Stimulated activated naive CD4-positive, alpha-beta T cell (primary cell): ENCODE data around the gene ANKRD11.
A peak's percentile ranks its signal among the peaks of the same experiment; 100 is the strongest.
"Not testable (repeated sequence)": the region's sequence is repeated elsewhere in the genome, so short reads cannot be mapped to it uniquely, and the experiment has no call there.

ENCODE experiments used
- DNase-seq, 6 experiments: peaks; one replicate each; lab custom pipeline; 2025; lab: John Stamatoyannopoulos, UW

The ANKRD11 gene

DNA sequence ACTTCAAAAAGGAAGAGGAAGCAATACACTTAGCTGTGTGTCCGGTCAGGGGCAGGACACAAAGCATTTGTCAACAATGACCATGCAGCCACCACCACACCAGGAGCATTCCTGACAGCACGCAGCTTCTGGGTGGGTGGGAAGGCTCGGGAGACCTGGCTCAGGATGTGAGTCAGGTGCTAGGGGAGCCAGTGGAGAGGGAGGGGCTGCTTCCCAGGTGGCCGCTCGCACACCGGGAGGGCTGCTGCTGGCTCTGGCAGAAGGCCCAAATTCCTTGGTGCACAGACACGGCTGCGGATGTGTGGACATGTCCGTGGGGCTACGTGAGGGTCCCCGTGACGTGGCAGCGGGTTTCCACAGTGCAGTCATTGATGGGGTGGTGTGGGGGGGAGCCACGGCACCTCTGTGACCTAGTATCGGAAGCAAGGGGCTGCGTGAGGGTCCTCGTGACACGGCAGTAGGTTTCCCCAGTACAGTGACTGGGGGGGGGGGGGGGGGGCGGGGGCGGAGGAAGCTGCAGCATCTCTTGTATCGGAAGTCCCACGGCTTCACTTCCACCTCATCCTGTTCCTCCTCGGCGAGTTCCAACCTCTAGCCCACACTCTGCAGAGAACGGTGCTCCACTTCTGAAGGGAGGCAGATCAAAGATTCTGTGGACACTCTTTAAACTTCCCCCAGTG lies 160.0 kb downstream of the ANKRD11 start:
- DNase-seq, result peak; percentile 31 to 55 (median 49)

- DNase-seq, result not testable (repeated sequence)
Measured at GRCh38 chr16:89329830-89330176, 160.6 kb downstream of the ANKRD11 start.

DNA sequence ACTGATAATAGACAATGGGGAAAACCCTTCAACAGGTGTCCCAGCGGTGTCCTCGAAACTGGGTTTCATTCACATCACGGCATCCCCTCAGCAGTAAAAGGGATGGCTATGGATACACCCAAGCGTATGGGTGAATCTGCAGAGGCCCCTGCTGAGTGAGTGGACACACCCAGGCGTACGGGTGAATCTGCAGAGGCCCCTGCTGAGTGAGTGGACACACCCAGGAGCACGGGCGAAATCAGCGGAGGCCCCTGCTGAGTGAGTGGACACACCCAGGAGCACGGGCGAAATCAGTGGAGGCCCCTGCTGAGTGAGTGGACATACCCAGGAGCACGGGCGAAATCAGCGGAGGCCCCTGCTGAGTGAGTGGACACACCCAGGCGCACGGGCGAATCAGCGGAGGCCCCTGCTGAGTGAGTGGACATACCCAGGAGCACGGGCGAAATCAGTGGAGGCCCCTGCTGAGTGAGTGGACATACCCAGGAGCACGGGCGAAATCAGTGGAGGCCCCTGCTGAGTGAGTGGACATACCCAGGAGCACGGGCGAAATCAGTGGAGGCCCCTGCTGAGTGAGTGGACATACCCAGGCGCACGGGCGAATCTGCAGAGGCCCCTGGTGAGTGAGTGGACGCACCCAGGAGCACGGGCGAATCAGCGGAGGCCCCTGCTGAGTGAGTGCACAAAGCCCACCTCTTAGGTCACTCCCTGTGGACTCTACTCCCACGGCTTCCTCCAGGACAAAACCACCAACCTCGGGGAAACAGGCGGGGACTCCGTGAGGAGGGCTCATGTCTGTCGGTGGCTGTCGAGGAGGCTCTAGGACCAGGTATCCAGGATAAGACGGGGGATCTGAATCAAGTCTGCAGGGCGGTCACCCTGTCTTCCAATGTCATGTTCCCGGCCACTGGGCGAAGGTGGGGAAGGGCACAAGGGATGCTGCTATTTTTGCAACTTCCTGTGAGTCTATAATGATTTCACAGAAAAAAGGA lies 161.7 kb downstream of the ANKRD11 start:
- not testable (repeated sequence) for DNase-seq

GRCh38 chr16:89326721-89327120 lies 163.6 kb downstream of the ANKRD11 start:
- no peak for DNase-seq

DNA sequence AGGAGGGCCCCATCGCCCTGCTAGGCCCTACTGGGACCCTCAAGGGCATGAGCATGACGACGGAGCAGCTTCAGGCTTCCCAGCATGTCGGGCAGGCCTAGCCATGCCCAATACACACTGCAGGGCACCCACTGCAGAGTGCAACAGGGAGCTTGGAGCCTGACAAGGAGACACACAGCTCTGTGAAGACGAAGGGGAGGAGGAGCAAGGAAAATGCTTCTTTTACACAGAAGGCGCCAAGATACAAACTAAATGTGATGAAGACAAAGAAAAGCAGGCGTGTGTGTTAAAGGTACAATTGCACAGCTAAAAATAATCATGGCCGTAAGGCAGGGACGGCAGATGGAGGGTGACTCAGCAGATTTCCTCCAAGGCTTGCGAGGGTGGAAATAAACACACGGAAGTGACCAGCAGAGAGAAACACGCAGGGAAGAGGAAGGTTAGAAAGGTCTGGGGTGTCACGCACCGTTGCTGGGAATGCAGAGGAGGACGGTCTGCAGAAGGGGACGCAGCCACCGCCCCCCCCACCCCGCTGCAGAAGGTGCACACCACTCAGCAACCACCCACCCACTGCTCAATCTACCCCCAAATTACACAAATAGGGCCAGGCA lies 164.4 kb downstream of the ANKRD11 start:
- no peak for DNase-seq

GRCh38 chr16:89324056-89325010 lies 166.0 kb downstream of the ANKRD11 start:
- no peak for DNase-seq

GRCh38 chr16:89323120-89323960 lies 167.0 kb downstream of the ANKRD11 start:
- no peak for DNase-seq

- no peak for DNase-seq
Measured at GRCh38 chr16:89322321-89323119, 167.8 kb downstream of the ANKRD11 start.

DNA sequence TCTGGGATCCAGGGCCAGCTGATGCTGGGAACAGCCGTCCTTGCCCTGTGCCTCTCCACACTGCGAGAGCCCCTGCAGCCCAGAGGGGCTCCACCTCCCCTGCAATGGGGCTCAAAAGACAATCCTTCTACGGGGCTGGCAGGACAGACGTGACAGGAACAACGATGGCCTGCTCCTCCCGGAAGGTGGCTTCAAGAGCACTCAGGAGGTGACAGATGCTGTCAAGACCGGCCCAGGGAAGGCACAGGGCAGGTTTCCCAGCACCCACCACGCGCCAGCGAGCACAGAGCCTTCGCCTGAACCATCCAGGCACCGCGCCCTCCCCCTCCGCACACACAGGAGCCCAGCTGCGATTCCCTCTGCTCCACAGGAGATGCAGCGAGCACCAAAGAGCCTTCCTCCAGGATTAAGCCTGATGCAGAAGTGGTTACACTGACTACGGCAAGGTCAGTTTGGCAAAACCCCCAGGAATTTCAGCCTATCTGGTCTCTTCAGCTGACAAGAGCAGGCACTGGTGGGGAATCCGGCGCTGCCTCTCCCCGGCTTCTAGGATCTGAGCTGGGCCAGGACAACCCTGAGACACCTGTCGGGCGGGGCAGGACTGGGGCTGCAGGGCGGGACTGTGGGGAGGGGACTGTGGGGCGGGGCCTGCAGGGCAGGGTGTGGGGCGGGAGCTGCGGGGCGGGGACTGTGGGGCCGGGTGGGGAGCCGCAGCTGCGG lies 169.4 kb downstream of the ANKRD11 start:
- no peak for DNase-seq

DNA sequence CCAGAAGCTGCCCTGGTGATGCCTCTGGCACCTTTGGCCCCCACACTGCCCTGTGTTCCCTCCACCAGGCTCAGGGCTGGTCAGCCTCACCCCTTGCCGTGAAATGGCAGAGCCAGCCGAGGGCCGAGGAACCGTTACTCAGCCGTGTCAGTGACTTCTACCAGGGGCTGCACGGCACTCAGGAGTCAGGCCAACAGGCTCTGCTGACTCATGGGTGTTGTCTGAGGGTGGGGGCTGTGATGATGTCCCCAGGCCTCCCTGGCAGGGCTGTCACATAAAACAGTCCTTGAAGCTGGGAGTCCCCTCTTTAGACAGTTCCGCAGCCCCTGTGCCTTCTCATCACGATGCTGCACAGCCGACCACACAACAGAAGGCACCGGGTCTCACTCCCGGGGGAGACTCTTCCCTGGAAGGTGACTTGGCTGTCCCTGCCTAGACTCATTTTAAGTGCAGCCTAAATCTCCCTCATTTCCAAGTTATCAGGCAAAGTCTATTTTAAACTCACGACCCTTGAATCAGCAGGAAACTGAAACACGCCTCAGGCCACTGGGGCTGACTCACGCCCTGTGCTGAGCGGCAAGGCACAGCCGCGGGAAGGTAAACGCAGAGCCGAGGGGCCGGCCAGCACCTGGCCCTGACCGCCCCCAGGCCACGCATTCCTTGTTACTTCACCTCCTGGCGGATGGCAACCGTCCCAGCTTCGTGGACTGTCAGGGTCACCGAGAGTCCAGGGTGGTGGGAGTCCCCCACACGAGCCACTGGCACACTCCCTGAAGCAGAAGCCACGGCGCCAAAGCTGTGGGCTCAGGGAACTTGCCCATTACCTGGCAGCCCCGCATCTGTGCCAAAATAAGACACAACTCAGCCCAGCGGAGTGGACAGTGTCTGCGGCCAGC lies 170.2 kb downstream of the ANKRD11 start:
- DNase-seq, result no peak

- no peak for DNase-seq
Measured at GRCh38 chr16:89319631-89319885, 170.8 kb downstream of the ANKRD11 start.

- no peak for DNase-seq
Measured at GRCh38 chr16:89318871-89319630, 171.3 kb downstream of the ANKRD11 start.

- no peak for DNase-seq
Measured at GRCh38 chr16:89318430-89318758, 172.0 kb downstream of the ANKRD11 start.

DNA sequence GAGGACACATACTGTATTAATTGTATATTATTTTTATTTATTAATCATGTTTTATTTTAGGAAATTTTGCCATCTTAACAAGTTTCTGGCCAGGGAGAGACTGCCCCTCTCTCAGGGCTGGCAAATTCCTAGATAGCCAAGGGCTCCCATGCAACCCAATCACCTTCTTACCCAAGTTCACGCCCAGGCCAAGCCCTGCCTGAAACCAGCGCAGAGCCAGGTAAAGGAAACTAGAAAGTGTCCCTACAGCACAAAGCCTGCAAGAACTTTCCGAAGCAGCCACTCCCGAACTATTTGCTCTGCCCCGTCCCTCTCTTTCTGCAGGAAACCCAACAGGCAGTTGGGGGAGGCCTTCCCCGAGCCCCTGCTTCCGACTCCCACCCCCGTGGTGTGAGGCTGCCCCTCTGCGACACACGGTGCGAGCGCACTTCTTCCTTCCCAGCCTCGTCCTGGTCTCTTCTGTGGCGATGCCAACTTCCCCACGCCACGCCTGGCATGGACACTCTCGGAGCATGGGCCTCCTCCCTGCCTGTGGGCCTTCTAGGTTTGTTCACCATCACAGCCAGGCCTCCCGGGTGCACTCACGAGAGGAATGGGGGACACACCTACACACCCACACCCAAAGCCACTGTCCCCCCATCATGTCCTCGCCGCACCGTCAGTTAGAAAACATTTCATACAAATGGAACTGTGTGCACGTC lies 172.5 kb downstream of the ANKRD11 start:
- DNase-seq, result no peak

- DNase-seq, result no peak
Measured at GRCh38 chr16:89317101-89317671, 173.2 kb downstream of the ANKRD11 start.

- DNase-seq, result no peak
Measured at GRCh38 chr16:89316701-89317100, 173.7 kb downstream of the ANKRD11 start.
